Keratinocyte (primary cell): ENCODE measurements around the gene WASF2.
A peak's percentile ranks its signal among the peaks of the same experiment; 100 is the strongest.

ENCODE experiments used
- CTCF ChIP-seq, 3 experiments: IDR thresholded peaks in 1 of 3; conservative IDR thresholded peaks in 1 of 3; optimal IDR thresholded peaks in 1 of 3; 2 replicates in 2 of 3; 3 replicates in 1 of 3; pipeline versions ENCODE3 to v1.5.1; 2011; ENCODE audit warnings: low read length in 3 of 3, mild to moderate bottlenecking in 3 of 3, moderate library complexity in 2 of 3, control low read depth in 1 of 3, inconsistent platforms in 1 of 3; ENCODE audit not compliant: insufficient read depth in 2 of 3; ENCODE audit errors: extremely low read depth in 1 of 3
- EZH2 ChIP-seq: IDR thresholded peaks from one replicate; pipeline ENCODE4 v1.6.1; 2012; ENCODE audit warnings: inconsistent platforms, mild to moderate bottlenecking, low read length, moderate library complexity

DNA sequence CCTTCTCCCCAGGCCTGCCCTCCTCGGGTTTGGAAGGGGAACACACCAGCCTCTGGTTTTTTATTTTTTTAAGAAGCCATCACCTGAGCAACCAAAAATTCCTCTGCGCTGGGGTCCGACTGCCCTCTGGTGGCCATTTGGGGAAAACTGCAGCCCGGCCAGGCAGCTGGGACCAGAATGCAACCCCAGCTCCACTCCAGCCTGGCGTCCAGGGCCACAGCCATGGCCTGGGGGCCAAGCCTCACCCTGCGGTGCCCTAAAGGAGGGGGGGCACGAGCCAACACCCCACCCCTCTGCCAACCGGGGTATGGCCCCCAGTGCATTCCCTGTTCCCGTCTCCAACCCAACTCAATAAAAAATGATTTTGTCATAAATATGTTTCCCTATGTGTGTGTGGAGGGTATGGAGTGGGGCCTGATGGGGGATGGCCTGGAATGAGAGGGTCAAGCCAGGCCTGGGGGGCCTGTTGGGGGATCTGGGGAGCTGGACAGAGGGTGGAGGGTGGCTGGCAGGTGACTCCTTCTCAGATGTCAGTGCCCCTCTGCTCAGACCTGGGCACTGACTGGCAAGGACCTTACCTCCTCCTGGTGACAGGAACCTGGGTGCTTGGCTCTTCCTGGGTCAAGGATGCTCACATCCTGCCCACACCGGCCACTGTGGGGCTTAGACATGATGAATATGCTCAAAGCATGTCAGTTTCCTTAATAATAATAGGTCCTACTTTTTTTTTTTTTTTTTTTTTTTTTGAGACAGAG, 94.3 kb downstream of the WASF2 start:
- TF ChIP-seq CTCF (optimal IDR thresholded peaks at IDR 0.05 in 1 of 3, IDR thresholded peaks at IDR 0.05 in 1 of 3, conservative IDR thresholded peaks at IDR 0.05 in 1 of 3; ENCODE audit: extremely low read depth in 1 of 3, insufficient read depth in 2 of 3, low read length in 3 of 3) (peak; percentile 83 to 97 (median 92)), EZH2 (no peak)
